Esophagus muscularis mucosa (tissue), 4 donors: ENCODE results near the gene RGS3. TPM values are rescaled to one million over a fixed set of nuclear protein-coding genes. Genes with fewer than 3 reads are reported as not detected.

ENCODE experiments used
- DNase-seq: peaks from one replicate; pipeline ENCODE4 v3.0.0-alpha.2; 2017; ENCODE audit errors: extremely low spot score
- H3K27ac ChIP-seq, 4 donors: fragments of 200-600 bp; sonication (generic); replicated peaks in 1 of 4; 1 replicate in 3 of 4; 2 replicates in 1 of 4; pipeline ENCODE4 v1.5.1; 2016 to 2019; ENCODE audit warnings: mild to moderate bottlenecking in 1 of 4
- H3K27me3 ChIP-seq, 4 donors: fragments of 200-600 bp; sonication (generic); one replicate each; pipeline versions ENCODE4 v1.5.1 to v1.6.0; 2016 to 2019
- H3K36me3 ChIP-seq, 4 donors: fragments of 200-600 bp; sonication (generic); one replicate each; pipeline ENCODE4 v1.5.1; 2016 to 2019
- H3K4me1 ChIP-seq, 4 donors: fragments of 200-600 bp; sonication (generic); one replicate each; pipeline ENCODE4 v1.5.1; 2016 to 2019
- H3K4me3 ChIP-seq, 4 donors: fragments of 200-600 bp; sonication (generic); 1 replicate in 2 of 4; 2 replicates in 2 of 4; pipeline ENCODE4 v1.5.1; 2016 to 2019; ENCODE audit warnings: mild to moderate bottlenecking in 4 of 4, moderate library complexity in 1 of 4
- H3K9me3 ChIP-seq, 4 donors: fragments of 200-600 bp; sonication (generic); 1 replicate in 3 of 4; 2 replicates in 1 of 4; pipeline ENCODE4 v1.5.1; 2016 to 2019
- CTCF ChIP-seq, 3 experiments: fragments of 200-600 bp in 2 of 3; fragments of 450-650 bp in 1 of 3; sonication (generic) in 2 of 3; IDR thresholded peaks; one replicate each; pipeline ENCODE4 v1.5.1; 2017 to 2019; ENCODE audit warnings: antibody characterized with exemption in 3 of 3, mild to moderate bottlenecking in 2 of 3, moderate library complexity in 1 of 3
- EP300 ChIP-seq: sonication (generic); formaldehyde crosslinking; IDR thresholded peaks from one replicate; pipeline ENCODE4 v1.6.1; 2017; ENCODE audit warnings: antibody characterized with exemption
- POLR2A ChIP-seq: fragments of 450-650 bp; IDR thresholded peaks from one replicate; pipeline ENCODE4 v1.6.1; 2017; ENCODE audit warnings: antibody characterized with exemption, moderate library complexity, mild to moderate bottlenecking, low read depth
- POLR2AphosphoS5 ChIP-seq, 2 donors: sonication (generic); formaldehyde crosslinking; IDR thresholded peaks; one replicate each; pipeline ENCODE4 v1.6.1; 2017; ENCODE audit warnings: antibody characterized with exemption in 2 of 2
- WGBS: methylation state at CpG from one replicate; pipeline ENCODE4 v1.1.5; 2018; 5-methylcytosine and 5-hydroxymethylcytosine counted together
- intact Hi-C: fragments of 100-400 bp; cut with DNase I; formaldehyde crosslinking; loops from one replicate; pipeline ENCODE4 v1.15.1; 2023
- total RNA-seq, 4 donors: library from RNA; depleted of rRNA; stranded (reverse); fragments of >200 nt; gene quantifications; one replicate each; pipeline versions ENCODE4 v1.1.0 to v1.2.1, GENCODE V29; 2016

The RGS3 gene
- total RNA-seq, 4 donors from 2014 or later = 37.3 to 121 (median 68.5) TPM

- no CpG with 5 or more reads among the region's 1 CpG for WGBS
- Histone ChIP-seq H3K4me1 (peaks cover 65 to 84% (median 76%) of the 10 kb centered on the region in 4 donors), H3K36me3 (peaks cover 6 to 25% (median 17%) of the 10 kb centered on the region in 4 donors), H3K27ac (peak overlapping the region; percentile 8 to 57 (median 48)), H3K27me3 (no peaks in the 10 kb centered on the region), H3K4me3 (no peak overlapping the region), H3K9me3 (no peaks in the 10 kb centered on the region)
- TF ChIP-seq POLR2A (no peak), CTCF (IDR thresholded peaks at IDR 0.05) (no peak), POLR2AphosphoS5 (IDR thresholded peaks at IDR 0.05) (no peak), EP300 (no peak)
- intact Hi-C loops = no loop called here
- DNase-seq = no peak
Measured at GRCh38 chr9:113588936-113589335, 125.4 kb downstream of the RGS3 start.

GRCh38 chr9:113589407-113589806 lies 125.9 kb downstream of the RGS3 start:
- intact Hi-C loops = no loop called here
- TF ChIP-seq POLR2A (no peak), CTCF (IDR thresholded peaks at IDR 0.05) (no peak), EP300 (no peak), POLR2AphosphoS5 (IDR thresholded peaks at IDR 0.05) (no peak)
- H3K4me1 ChIP-seq = peaks cover 65 to 89% (median 81%) of the 10 kb centered on the region in 4 donors

GRCh38 chr9:113589890-113590289 lies 126.4 kb downstream of the RGS3 start:
- no peaks in the 10 kb centered on the region for H3K27me3 ChIP-seq
- intact Hi-C loops = loop anchor here (2.0 kb wide), 1 partner anchor 143 kb away; no protein-coding TSS in a partner anchor
- H3K27ac ChIP-seq = peak overlapping the region; percentile 8 to 81 (median 48)
- TF ChIP-seq CTCF (IDR thresholded peaks at IDR 0.05) (peak; percentile 50 to 62 (median 57)), EP300 (no peak), POLR2A (no peak)
- H3K4me3 ChIP-seq = no peak overlapping the region
- H3K36me3 ChIP-seq = peaks cover 0 to 16% (median 10%) of the 10 kb centered on the region in 4 donors
- no peaks in the 10 kb centered on the region for H3K9me3 ChIP-seq
- H3K4me1 ChIP-seq = peaks cover 65 to 92% (median 86%) of the 10 kb centered on the region in 4 donors
- no peak for DNase-seq
- WGBS = 21% methylated on average over 3 of the region's 3 CpGs

More at GRCh38 chr9:113589407-113589806, 125.9 kb downstream of the RGS3 start:
- Histone ChIP-seq H3K27me3 (no peaks in the 10 kb centered on the region), H3K27ac (peak overlapping the region; percentile 8 to 57 (median 48)), H3K9me3 (no peaks in the 10 kb centered on the region), H3K36me3 (peaks cover 1 to 21% (median 12%) of the 10 kb centered on the region in 4 donors), H3K4me3 (no peak overlapping the region)
- WGBS = 71% methylated on average over 1 of the region's 7 CpGs
- no peak for DNase-seq

GRCh38 chr9:113590389-113590788 lies 126.9 kb downstream of the RGS3 start:
- Histone ChIP-seq H3K27me3 (no peaks in the 10 kb centered on the region), H3K9me3 (no peaks in the 10 kb centered on the region), H3K4me3 (no peak overlapping the region), H3K27ac (peak overlapping the region in 1 of 4 donors; percentile 81), H3K4me1 (peaks cover 70 to 92% (median 87%) of the 10 kb centered on the region in 4 donors), H3K36me3 (peaks cover 0 to 15% (median 9%) of the 10 kb centered on the region in 4 donors)
- intact Hi-C loops = loop anchor here (2.0 kb wide), 1 partner anchor 144 kb away; no protein-coding TSS in a partner anchor
- 90% methylated on average over 2 of the region's 2 CpGs for WGBS
- TF ChIP-seq POLR2A = no peak
- TF ChIP-seq EP300 = no peak
- no peak for TF ChIP-seq POLR2AphosphoS5 (IDR thresholded peaks at IDR 0.05)
- no peak for TF ChIP-seq CTCF (IDR thresholded peaks at IDR 0.05)
- DNase-seq = no peak
